Right ventricle myocardium inferior (tissue), 1 donor: ENCODE measurements around the gene FN1. TPM values are rescaled to one million over a fixed set of nuclear protein-coding genes. Genes with fewer than 3 reads are reported as not detected.

ENCODE experiments used
- ATAC-seq: fragments of 200-7000 bp; cut with Tn5 transposase; one replicate; pipeline ENCODE4 v1.9.1; 2020; ENCODE audit warnings: mild to moderate bottlenecking, moderate library complexity
- DNase-seq: peaks from one replicate; pipeline ENCODE4 v3.0.0; 2021; ENCODE audit errors: missing footprints
- intact Hi-C: fragments of 100-400 bp; cut with DNase I; formaldehyde crosslinking; loops from one replicate; pipeline ENCODE4 v1.11.0; 2022
- total RNA-seq: library from RNA; stranded (reverse); fragmentation: NEBNext Ultra II Directional; extraction: Animal tissue kit (Norgen Biotek cat#: 25700); gene quantifications from one replicate; pipeline ENCODE4 v1.2.1, GENCODE V29; 2021
- donor health status: DM: no; HTN: yes; CAD: no; lungs with severe emphysema.

FN1 gene
- total RNA-seq, 1 donor from 2014 or later = 92.2 TPM

GRCh38 chr2:215396595-215397313, 39.1 kb downstream of the FN1 start:
- DNase-seq (no peak), ATAC-seq (peak; percentile 74)
- intact Hi-C loops = no loop called here

- no peak for DNase-seq
- ATAC-seq = no peak
- intact Hi-C loops = no loop called here
Measured at GRCh38 chr2:215395687-215396460, 40.0 kb downstream of the FN1 start.

- intact Hi-C loops = no loop called here
- ATAC-seq (no peak), DNase-seq (no peak)
Measured at GRCh38 chr2:215394102-215394805, 41.6 kb downstream of the FN1 start.

- ATAC-seq (no peak), DNase-seq (no peak)
- intact Hi-C loops = no loop called here
Measured at GRCh38 chr2:215392687-215393270, 43.1 kb downstream of the FN1 start.

GRCh38 chr2:215392164-215392563, 43.7 kb downstream of the FN1 start:
- ATAC-seq = no peak
- intact Hi-C loops = no loop called here
- DNase-seq = no peak

- intact Hi-C loops = no loop called here
- DNase-seq = no peak
- ATAC-seq = no peak
Measured at GRCh38 chr2:215391531-215391930, 44.3 kb downstream of the FN1 start.

GRCh38 chr2:215390550-215390913, 45.3 kb downstream of the FN1 start:
- ATAC-seq (no peak), DNase-seq (no peak)
- intact Hi-C loops = no loop called here

GRCh38 chr2:215388002-215388728, 47.7 kb downstream of the FN1 start:
- DNase-seq (no peak), ATAC-seq (no peak)
- intact Hi-C loops = no loop called here

- ATAC-seq (no peak), DNase-seq (no peak)
- intact Hi-C loops = no loop called here
Measured at GRCh38 chr2:215386566-215386965, 49.3 kb downstream of the FN1 start.

- ATAC-seq (no peak), DNase-seq (no peak)
- intact Hi-C loops = no loop called here
Measured at GRCh38 chr2:215384710-215385109, 51.2 kb downstream of the FN1 start.

- intact Hi-C loops = no loop called here
- DNase-seq = no peak
- no peak for ATAC-seq
Measured at GRCh38 chr2:215383652-215384279, 52.1 kb downstream of the FN1 start.

GRCh38 chr2:215382480-215382879, 53.4 kb downstream of the FN1 start:
- DNase-seq = no peak
- intact Hi-C loops = no loop called here

GRCh38 chr2:215382011-215382410, 53.9 kb downstream of the FN1 start:
- no peak for ATAC-seq
- DNase-seq = no peak
- intact Hi-C loops = no loop called here

More at GRCh38 chr2:215382480-215382879, 53.4 kb downstream of the FN1 start:
- no peak for ATAC-seq

GRCh38 chr2:215380699-215381098, 55.2 kb downstream of the FN1 start:
- ATAC-seq (no peak), DNase-seq (no peak)
- intact Hi-C loops = no loop called here

GRCh38 chr2:215379948-215380347, 55.9 kb downstream of the FN1 start:
- no peak for ATAC-seq
- intact Hi-C loops = no loop called here
- no peak for DNase-seq

GRCh38 chr2:215379039-215379438, 56.8 kb downstream of the FN1 start:
- DNase-seq = no peak
- no peak for ATAC-seq
- intact Hi-C loops = no loop called here

GRCh38 chr2:215378045-215378444, 57.8 kb downstream of the FN1 start:
- DNase-seq = no peak
- intact Hi-C loops = no loop called here
- no peak for ATAC-seq

GRCh38 chr2:215377283-215377682, 58.6 kb downstream of the FN1 start:
- intact Hi-C loops = no loop called here
- ATAC-seq (no peak), DNase-seq (no peak)
